Measurements from ENCODE around the gene GRAMD1A.

GRAMD1A gene

GRCh38 chr19:34994286-34994642 lies 5.9 kb upstream of the GRAMD1A start:
- H3K4me3 ChIP-seq (ENCODE audit: low read depth, low read length), result no peak overlapping the region
- CTCF ChIA-PET, result interaction anchor here (0.6 to 3.0 kb wide), 2 partner anchors 19 to 21 kb away, joined by 4 to 18 read pairs; no protein-coding TSS in a partner anchor
- H3K4me1 ChIP-seq (ENCODE audit: control insufficient read depth, insufficient read depth, low read length), result peaks cover 11% of the 10 kb centered on the region
- TF ChIP-seq ZNF777 (tag by site-specific recombination; IDR thresholded peaks at IDR 0.05; ENCODE audit: borderline replicate concordance) (no peak), IKZF3 (tag by site-specific recombination; IDR thresholded peaks at IDR 0.05) (no peak), ZNF23 (tag by site-specific recombination; IDR thresholded peaks at IDR 0.05; ENCODE audit: borderline replicate concordance) (no peak), PRDM1 (tag by site-specific recombination; IDR thresholded peaks at IDR 0.05) (no peak), ZIC2 (tag by site-specific recombination; IDR thresholded peaks at IDR 0.05) (no peak), ZNF114 (tag by site-specific recombination; IDR thresholded peaks at IDR 0.05) (no peak), ZNF274 (IDR thresholded peaks at IDR 0.05; ENCODE audit: low read length) (no peak), ZNF274 (tag by site-specific recombination; IDR thresholded peaks at IDR 0.05; ENCODE audit: borderline replicate concordance) (no peak), ZNF280C (tag by site-specific recombination; IDR thresholded peaks at IDR 0.05) (no peak), ZNF658 (tag by site-specific recombination; IDR thresholded peaks at IDR 0.05) (no peak), ZNF626 (tag by site-specific recombination; IDR thresholded peaks at IDR 0.05) (no peak)
- TF ChIP-seq, protein P1, sequence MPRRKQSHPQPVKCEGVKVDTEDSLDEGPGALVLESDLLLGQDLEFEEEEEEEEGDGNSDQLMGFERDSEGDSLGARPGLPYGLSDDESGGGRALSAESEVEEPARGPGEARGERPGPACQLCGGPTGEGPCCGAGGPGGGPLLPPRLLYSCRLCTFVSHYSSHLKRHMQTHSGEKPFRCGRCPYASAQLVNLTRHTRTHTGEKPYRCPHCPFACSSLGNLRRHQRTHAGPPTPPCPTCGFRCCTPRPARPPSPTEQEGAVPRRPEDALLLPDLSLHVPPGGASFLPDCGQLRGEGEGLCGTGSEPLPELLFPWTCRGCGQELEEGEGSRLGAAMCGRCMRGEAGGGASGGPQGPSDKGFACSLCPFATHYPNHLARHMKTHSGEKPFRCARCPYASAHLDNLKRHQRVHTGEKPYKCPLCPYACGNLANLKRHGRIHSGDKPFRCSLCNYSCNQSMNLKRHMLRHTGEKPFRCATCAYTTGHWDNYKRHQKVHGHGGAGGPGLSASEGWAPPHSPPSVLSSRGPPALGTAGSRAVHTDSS (tag by site-specific recombination; IDR thresholded peaks at IDR 0.05), result no peak
- TF ChIP-seq, protein P2, sequence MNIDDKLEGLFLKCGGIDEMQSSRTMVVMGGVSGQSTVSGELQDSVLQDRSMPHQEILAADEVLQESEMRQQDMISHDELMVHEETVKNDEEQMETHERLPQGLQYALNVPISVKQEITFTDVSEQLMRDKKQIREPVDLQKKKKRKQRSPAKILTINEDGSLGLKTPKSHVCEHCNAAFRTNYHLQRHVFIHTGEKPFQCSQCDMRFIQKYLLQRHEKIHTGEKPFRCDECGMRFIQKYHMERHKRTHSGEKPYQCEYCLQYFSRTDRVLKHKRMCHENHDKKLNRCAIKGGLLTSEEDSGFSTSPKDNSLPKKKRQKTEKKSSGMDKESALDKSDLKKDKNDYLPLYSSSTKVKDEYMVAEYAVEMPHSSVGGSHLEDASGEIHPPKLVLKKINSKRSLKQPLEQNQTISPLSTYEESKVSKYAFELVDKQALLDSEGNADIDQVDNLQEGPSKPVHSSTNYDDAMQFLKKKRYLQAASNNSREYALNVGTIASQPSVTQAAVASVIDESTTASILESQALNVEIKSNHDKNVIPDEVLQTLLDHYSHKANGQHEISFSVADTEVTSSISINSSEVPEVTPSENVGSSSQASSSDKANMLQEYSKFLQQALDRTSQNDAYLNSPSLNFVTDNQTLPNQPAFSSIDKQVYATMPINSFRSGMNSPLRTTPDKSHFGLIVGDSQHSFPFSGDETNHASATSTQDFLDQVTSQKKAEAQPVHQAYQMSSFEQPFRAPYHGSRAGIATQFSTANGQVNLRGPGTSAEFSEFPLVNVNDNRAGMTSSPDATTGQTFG (tag by site-specific recombination; IDR thresholded peaks at IDR 0.05; ENCODE audit: borderline replicate concordance), result no peak
- TF ChIP-seq, protein P3, sequence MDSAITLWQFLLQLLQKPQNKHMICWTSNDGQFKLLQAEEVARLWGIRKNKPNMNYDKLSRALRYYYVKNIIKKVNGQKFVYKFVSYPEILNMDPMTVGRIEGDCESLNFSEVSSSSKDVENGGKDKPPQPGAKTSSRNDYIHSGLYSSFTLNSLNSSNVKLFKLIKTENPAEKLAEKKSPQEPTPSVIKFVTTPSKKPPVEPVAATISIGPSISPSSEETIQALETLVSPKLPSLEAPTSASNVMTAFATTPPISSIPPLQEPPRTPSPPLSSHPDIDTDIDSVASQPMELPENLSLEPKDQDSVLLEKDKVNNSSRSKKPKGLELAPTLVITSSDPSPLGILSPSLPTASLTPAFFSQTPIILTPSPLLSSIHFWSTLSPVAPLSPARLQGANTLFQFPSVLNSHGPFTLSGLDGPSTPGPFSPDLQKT (IDR thresholded peaks at IDR 0.05; ENCODE audit: borderline replicate concordance, low read depth, low read length), result no peak
- H3K9me3 ChIP-seq (ENCODE audit: control insufficient read depth, insufficient read depth, low read depth, low read length), result peaks cover 4% of the 10 kb centered on the region; the same call in 1 of the 2 replicates
- POLR2A ChIA-PET, result no interaction called here
- peak overlapping the region; percentile 31; the same call in 1 of the 2 replicates for H3K27ac ChIP-seq (ENCODE audit: extremely low read depth, low read depth, low read length)
- no peaks in the 10 kb centered on the region; a peak in 1 of 3 replicates for H3K36me3 ChIP-seq (ENCODE audit: control insufficient read depth in 2 of 2, insufficient read depth in 1 of 2, low read length in 2 of 2)

GRCh38 chr19:34994643-34995541 lies 5.2 kb upstream of the GRAMD1A start:
- no peak overlapping the region for H3K27ac ChIP-seq (ENCODE audit: extremely low read depth, low read depth, low read length)
- ChIA-PET CTCF (interaction anchor here (0.6 to 3.0 kb wide), 6 partner anchors 9 to 49 kb away, joined by 3 to 18 read pairs (median 4); no protein-coding TSS in a partner anchor), POLR2A (interaction anchor here (0.6 to 1.2 kb wide), 3 partner anchors 9 to 31 kb away, joined by 3 to 4 read pairs (median 3); no protein-coding TSS in a partner anchor)
- no peaks in the 10 kb centered on the region; a peak in 1 of 3 replicates for H3K36me3 ChIP-seq (ENCODE audit: control insufficient read depth in 2 of 2, insufficient read depth in 1 of 2, low read length in 2 of 2)
- peaks cover 4% of the 10 kb centered on the region; the same call in 1 of the 2 replicates for H3K9me3 ChIP-seq (ENCODE audit: control insufficient read depth, insufficient read depth, low read depth, low read length)
- no peak overlapping the region for H3K4me3 ChIP-seq (ENCODE audit: low read depth, low read length)
- peak; percentile 54; the same call in 1 of the 2 replicates for TF ChIP-seq ZNF664 (tag by site-specific recombination; IDR thresholded peaks at IDR 0.05)
- no peak for TF ChIP-seq ZNF324 (tag by site-specific recombination; IDR thresholded peaks at IDR 0.05)
- TF ChIP-seq ZNF48 (tag by site-specific recombination; IDR thresholded peaks at IDR 0.05), result no peak
- no peak for TF ChIP-seq WT1 (tag by site-specific recombination; IDR thresholded peaks at IDR 0.05)
- TF ChIP-seq, protein P4, sequence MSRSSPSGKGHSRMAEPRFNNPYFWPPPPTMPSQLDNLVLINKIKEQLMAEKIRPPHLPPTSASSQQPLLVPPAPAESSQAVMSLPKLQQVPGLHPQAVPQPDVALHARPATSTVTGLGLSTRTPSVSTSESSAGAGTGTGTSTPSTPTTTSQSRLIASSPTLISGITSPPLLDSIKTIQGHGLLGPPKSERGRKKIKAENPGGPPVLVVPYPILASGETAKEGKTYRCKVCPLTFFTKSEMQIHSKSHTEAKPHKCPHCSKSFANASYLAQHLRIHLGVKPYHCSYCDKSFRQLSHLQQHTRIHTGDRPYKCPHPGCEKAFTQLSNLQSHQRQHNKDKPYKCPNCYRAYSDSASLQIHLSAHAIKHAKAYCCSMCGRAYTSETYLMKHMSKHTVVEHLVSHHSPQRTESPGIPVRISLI (tag by site-specific recombination; IDR thresholded peaks at IDR 0.05), result 0 out of 2 replicates have a peak, but pooled peaks have one; percentile 38
- peak; percentile 46 for TF ChIP-seq SETDB1 (IDR thresholded peaks at IDR 0.05; ENCODE audit: insufficient read length, low read length)
- TF ChIP-seq, protein P3 (IDR thresholded peaks at IDR 0.05; ENCODE audit: borderline replicate concordance, low read depth, low read length), result no peak
- peaks cover 17% of the 10 kb centered on the region for H3K4me1 ChIP-seq (ENCODE audit: control insufficient read depth, insufficient read depth, low read length)
